AG10803 (cell line): ENCODE data around the gene TTC7B.
A peak's percentile ranks its signal among the peaks of the same experiment; 100 is the strongest.

Source experiments
- DNase-seq: peaks from one replicate; pipeline ENCODE4 v3.0.0; 2010; ENCODE audit warnings: low read depth
- H3K4me3 ChIP-seq: 2 replicates; pipeline ENCODE4 v1.5.1; 2011; ENCODE audit warnings: mild to moderate bottlenecking, low read length, control low read depth
- TF ChIP-seq, protein P1 (sequence below): conservative IDR thresholded peaks from 2 replicates; pipeline ENCODE4 v1.5.1; 2011; ENCODE audit warnings: mild to moderate bottlenecking, low read length, control low read depth, inconsistent platforms

TTC7B gene

GRCh38 chr14:90697132-90697531 lies 119.1 kb downstream of the TTC7B start:
- TF ChIP-seq, protein P1, sequence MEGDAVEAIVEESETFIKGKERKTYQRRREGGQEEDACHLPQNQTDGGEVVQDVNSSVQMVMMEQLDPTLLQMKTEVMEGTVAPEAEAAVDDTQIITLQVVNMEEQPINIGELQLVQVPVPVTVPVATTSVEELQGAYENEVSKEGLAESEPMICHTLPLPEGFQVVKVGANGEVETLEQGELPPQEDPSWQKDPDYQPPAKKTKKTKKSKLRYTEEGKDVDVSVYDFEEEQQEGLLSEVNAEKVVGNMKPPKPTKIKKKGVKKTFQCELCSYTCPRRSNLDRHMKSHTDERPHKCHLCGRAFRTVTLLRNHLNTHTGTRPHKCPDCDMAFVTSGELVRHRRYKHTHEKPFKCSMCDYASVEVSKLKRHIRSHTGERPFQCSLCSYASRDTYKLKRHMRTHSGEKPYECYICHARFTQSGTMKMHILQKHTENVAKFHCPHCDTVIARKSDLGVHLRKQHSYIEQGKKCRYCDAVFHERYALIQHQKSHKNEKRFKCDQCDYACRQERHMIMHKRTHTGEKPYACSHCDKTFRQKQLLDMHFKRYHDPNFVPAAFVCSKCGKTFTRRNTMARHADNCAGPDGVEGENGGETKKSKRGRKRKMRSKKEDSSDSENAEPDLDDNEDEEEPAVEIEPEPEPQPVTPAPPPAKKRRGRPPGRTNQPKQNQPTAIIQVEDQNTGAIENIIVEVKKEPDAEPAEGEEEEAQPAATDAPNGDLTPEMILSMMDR, result no peak
- H3K4me3 ChIP-seq, result no peak overlapping the region
- DNase-seq, result no peak

- no peak overlapping the region for H3K4me3 ChIP-seq
- no peak for DNase-seq
These were observed 119.5 kb downstream of the TTC7B start for GRCh38 chr14:90696720-90697119.

DNA sequence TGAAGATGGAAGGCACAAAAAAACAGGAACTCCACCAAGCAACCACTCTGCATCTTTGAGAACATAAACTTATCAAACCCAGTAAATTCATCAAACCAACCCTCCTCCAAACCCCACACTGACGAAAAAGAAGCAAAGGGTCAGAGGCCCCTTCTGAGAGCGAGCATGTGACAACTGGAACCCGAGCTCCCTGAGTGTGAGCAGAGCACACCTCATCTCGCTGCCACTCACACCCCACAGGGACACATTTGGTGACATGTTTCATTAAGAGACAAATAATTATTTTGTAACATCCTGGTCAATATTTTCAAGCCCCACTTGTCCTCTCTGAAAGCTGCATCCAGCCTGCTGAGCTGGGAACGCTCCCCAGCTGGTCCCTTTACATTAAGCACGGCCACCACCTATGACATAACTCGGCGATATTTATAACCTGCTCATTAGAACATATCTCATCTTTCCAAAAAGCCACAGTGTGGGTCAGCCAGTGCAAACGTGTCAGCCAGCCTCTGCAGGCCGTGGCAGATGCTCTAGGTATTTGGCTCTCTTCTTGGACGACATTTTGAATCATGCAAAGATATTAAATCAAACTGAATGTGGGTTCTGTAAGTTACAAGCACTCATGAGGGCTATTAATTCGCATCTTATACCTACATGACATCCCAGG lies 120.1 kb downstream of the TTC7B start:
- DNase-seq, result no peak
- TF ChIP-seq, protein P1, result no peak
- H3K4me3 ChIP-seq, result no peak overlapping the region

More at GRCh38 chr14:90696720-90697119, 119.5 kb downstream of the TTC7B start:
- TF ChIP-seq, protein P1, result no peak

- DNase-seq, result no peak
- no peak overlapping the region for H3K4me3 ChIP-seq
- TF ChIP-seq, protein P1, result no peak
These were observed 122.8 kb downstream of the TTC7B start for GRCh38 chr14:90693413-90693812.

- DNase-seq, result no peak
- H3K4me3 ChIP-seq, result no peak overlapping the region
- TF ChIP-seq, protein P1, result no peak
These were observed 123.4 kb downstream of the TTC7B start for GRCh38 chr14:90692826-90693225.

GRCh38 chr14:90692061-90692460 lies 124.2 kb downstream of the TTC7B start:
- TF ChIP-seq, protein P1, result no peak
- peak; percentile 65 for DNase-seq
- no peak overlapping the region for H3K4me3 ChIP-seq

DNA sequence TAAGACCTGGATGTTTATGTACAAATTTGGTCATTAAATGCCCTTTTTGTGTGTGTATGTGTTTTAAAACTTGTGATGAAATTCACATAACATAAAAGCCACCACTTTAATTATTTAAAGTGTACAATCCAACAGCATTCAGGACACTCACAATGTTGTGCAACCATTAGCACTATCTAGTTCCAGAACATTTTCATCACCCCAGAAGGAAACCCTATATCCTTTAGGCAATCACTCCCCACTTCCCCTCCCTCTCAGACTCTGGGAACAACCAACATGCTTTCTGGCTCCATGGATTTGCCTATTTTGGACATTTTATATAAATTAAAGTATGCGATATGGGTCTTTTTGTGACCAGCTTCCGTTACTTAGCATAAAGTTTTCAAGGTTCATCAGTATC lies 124.6 kb downstream of the TTC7B start:
- DNase-seq, result no peak
- TF ChIP-seq, protein P1, result no peak
- H3K4me3 ChIP-seq, result no peak overlapping the region
